Activated CD8-positive, alpha-beta memory T cell treated with anti-CD3 and anti-CD28 coated beads, Interleukin-2, amount 50 U/mL, for 1 hour (primary cell): ENCODE results near the gene ITGB6.

Experiments used
- DNase-seq: peaks from one replicate; pipeline ENCODE4 v3.0.0-alpha.2; 2020; ENCODE audit errors: extremely low read depth

The ITGB6 gene

GRCh38 chr2:160199683-160200389 is at the start of gene ITGB6:
Gene ITGB6 (minus strand): TSS chr2:160200272. CDS start chr2:160200063, 209 bp downstream.
- no peak for DNase-seq

GRCh38 chr2:160247296-160248035 is 47.4 kb upstream of the ITGB6 start:
- DNase-seq, result no peak

- DNase-seq, result no peak
These were observed 46.3 kb upstream of the ITGB6 start for GRCh38 chr2:160246356-160246755.

GRCh38 chr2:160245614-160246155 is 45.6 kb upstream of the ITGB6 start:
- no peak for DNase-seq

GRCh38 chr2:160242893-160243564 is 43.0 kb upstream of the ITGB6 start:
- no peak for DNase-seq

GRCh38 chr2:160241251-160242137 is 41.4 kb upstream of the ITGB6 start:
- no peak for DNase-seq

GRCh38 chr2:160239436-160239835 is 39.4 kb upstream of the ITGB6 start:
- DNase-seq, result no peak

GRCh38 chr2:160238392-160238791 is 38.3 kb upstream of the ITGB6 start:
- no peak for DNase-seq

- no peak for DNase-seq
These were observed 32.9 kb upstream of the ITGB6 start for GRCh38 chr2:160232905-160233475.

GRCh38 chr2:160229591-160229990 is 29.5 kb upstream of the ITGB6 start:
- no peak for DNase-seq

GRCh38 chr2:160228141-160228917 is 28.3 kb upstream of the ITGB6 start:
- no peak for DNase-seq

- DNase-seq, result no peak
These were observed 27.3 kb upstream of the ITGB6 start for GRCh38 chr2:160227293-160227915.

GRCh38 chr2:160226367-160226766 is 26.3 kb upstream of the ITGB6 start:
- DNase-seq, result no peak

GRCh38 chr2:160225722-160226121 is 25.6 kb upstream of the ITGB6 start:
- no peak for DNase-seq

GRCh38 chr2:160224507-160224906 is 24.4 kb upstream of the ITGB6 start:
- DNase-seq, result no peak

GRCh38 chr2:160224060-160224459 is 24.0 kb upstream of the ITGB6 start:
- no peak for DNase-seq

GRCh38 chr2:160223560-160223959 is 23.5 kb upstream of the ITGB6 start:
- no peak for DNase-seq

GRCh38 chr2:160222546-160223283 is 22.6 kb upstream of the ITGB6 start:
- DNase-seq, result no peak
